HepG2 (cell line): ENCODE data around the gene IVD. TPM values are rescaled to one million over a fixed set of nuclear protein-coding genes. Genes with fewer than 3 reads are reported as not detected.

ENCODE experiments used
- FOXP4 ChIP-seq: sonication (generic); formaldehyde crosslinking; IDR thresholded peaks from 2 replicates; pipeline ENCODE4 v1.4.0; 2020; ENCODE audit warnings: missing genetic modification reagents
- GABPA ChIP-seq, 2 experiments: IDR thresholded peaks; 2 replicates each; pipeline ENCODE4 v1.6.1; 2011 to 2016; ENCODE audit warnings: low read depth in 2 of 2, low read length in 1 of 2, missing biosample characterization in 1 of 2, missing genetic modification characterization in 1 of 2
- HBP1 ChIP-seq: IDR thresholded peaks from 2 replicates; pipeline ENCODE4 v1.6.1; 2016; ENCODE audit warnings: low read depth, control low read depth
- NFE2 ChIP-seq: sonication (generic); formaldehyde crosslinking; IDR thresholded peaks from 2 replicates; pipeline ENCODE4 v1.4.0; 2020; ENCODE audit warnings: missing genetic modification reagents
- PHF20 ChIP-seq: sonication (generic); formaldehyde crosslinking; IDR thresholded peaks from 2 replicates; pipeline ENCODE4 v1.5.0; 2020; ENCODE audit warnings: mild to moderate bottlenecking, missing genetic modification reagents
- ZNF234 ChIP-seq: sonication (generic); formaldehyde crosslinking; conservative IDR thresholded peaks from 2 replicates; pipeline ENCODE4 v1.5.1; 2020; ENCODE audit warnings: mild to moderate bottlenecking, missing genetic modification reagents
- ZNF446 ChIP-seq: sonication (generic); formaldehyde crosslinking; IDR thresholded peaks from 2 replicates; pipeline ENCODE4 v1.5.0; 2020; ENCODE audit warnings: mild to moderate bottlenecking, missing genetic modification reagents
- ZNF790 ChIP-seq: sonication (generic); formaldehyde crosslinking; IDR thresholded peaks from 2 replicates; pipeline ENCODE4 v1.8.0; 2022; ENCODE audit warnings: missing genetic modification reagents, mild to moderate bottlenecking, borderline replicate concordance
- polyA plus RNA-seq, 8 experiments: library from polyadenylated mRNA; depleted of rRNA in 3 of 8; stranded (reverse) in 7 of 8; unstranded in 1 of 8; fragments of >200 nt; fragmentation: Illumina TruSeq in 4 of 8; extraction: Trizol in 4 of 8; gene quantifications; 2 replicates each; pipeline versions ENCODE4 v1.2.1 to v1.2.3, GENCODE V29; 2011 to 2016; ENCODE audit warnings: low read depth in 4 of 8, missing spikeins in 1 of 8, mixed read lengths in 1 of 8; ENCODE audit not compliant: insufficient read depth in 1 of 8
- total RNA-seq, 5 experiments: library from RNA; depleted of rRNA; stranded (reverse); fragments of >200 nt; fragmentation: Illumina TruSeq; extraction: Trizol; gene quantifications; 2 replicates each; pipeline ENCODE4 v1.2.3, GENCODE V29; 2016; ENCODE audit warnings: low read depth in 1 of 5

The IVD gene
- total and polyA plus RNA-seq, 2 of the 13 experiments (the other 11 are each of a cell fraction or from before 2014, with no cell fraction given): 48.0 to 53.9 TPM

- TF ChIP-seq FOXP4 (CRISPR knock-in tag) (no peak), GABPA (IDR thresholded peaks at IDR 0.05; ENCODE audit: low read depth, low read length) (no peak), GABPA (CRISPR knock-in tag; IDR thresholded peaks at IDR 0.05; ENCODE audit: low read depth) (no peak), ZNF446 (CRISPR knock-in tag) (0 out of 2 replicates have a peak, but pooled peaks have one; percentile 55), PHF20 (CRISPR knock-in tag) (no peak), HBP1 (no peak), ZNF790 (CRISPR knock-in tag) (0 out of 2 replicates have a peak, but pooled peaks have one; percentile 44), ZNF234 (CRISPR knock-in tag) (no peak), NFE2 (no peak)
- TF ChIP-seq, all 625 proteins: peak for 18
Measured at GRCh38 chr15:40439960-40440742, 34.6 kb downstream of the IVD start (continued).
